Measurements from ENCODE around the gene BANP. TPM values are rescaled to one million over a fixed set of nuclear protein-coding genes. Genes with fewer than 3 reads are reported as not detected.
"Not testable (repeated sequence)": the region's sequence is repeated elsewhere in the genome, so short reads cannot be mapped to it uniquely, and the experiment has no call there.

The BANP gene
- total RNA-seq, 1 donor from 2014 or later = 28.2 TPM

DNA sequence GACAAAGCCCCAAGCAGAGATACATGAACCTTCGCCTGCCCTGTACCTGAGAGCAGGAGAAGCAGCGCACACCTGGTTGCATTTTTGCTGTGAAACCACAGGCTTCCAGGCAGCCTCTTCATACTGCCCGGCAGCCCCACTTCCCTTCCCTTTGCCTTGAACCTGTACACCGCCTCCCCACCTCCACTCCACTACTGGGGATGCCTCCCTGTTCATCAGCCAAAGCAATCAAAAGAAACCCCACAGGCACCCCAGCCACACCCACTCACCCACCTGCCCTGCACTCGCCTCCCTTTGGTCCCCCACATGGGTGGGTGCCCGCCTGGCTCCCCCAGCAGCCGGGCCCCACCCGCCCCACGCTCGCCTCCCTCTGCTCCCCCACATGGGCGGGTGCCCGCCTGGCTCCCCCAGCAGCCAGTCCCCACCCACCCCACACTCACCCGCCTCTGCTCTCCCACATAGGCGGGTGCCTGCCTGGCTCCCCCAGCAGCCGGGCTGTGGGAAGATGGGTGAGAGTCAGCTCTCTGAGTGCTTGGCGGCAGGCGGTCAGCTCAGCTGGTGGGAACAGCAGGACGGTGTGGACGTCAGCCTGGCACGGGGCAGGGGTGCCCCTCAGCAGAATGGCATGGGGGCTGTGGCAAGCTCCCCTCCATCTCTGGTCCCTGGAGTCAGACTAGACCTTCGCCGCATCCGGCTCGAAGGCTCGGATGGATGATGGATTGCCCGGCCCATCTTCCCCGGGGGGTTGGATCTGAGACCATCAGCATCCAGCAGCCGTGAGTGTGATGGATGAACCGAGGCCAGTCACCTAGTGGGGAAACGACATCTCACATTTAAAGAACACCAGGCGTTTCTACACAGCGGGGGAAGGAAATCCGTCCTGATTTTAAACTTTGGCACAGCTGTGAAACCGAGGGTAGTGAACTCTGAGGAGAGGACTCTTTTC, 135.6 kb downstream of the BANP start:
- Histone ChIP-seq H3K9me3 (ENCODE audit: control insufficient read depth in 3 of 3, low read length in 3 of 3) (no peaks in the 10 kb centered on the region), H3K36me3 (ENCODE audit: control insufficient read depth in 3 of 3, insufficient read depth in 3 of 3, low read length in 3 of 3) (peaks cover 0 to 7% (median 5%) of the 10 kb centered on the region in 3 donors), H3K4me3 (ENCODE audit: low read length in 3 of 3) (no peak overlapping the region), H3K27ac (ENCODE audit: low read depth, low read length) (no peak overlapping the region), H3K4me1 (ENCODE audit: control insufficient read depth in 3 of 3, insufficient read depth in 3 of 3, low read length in 3 of 3) (peaks cover 16 to 20% (median 17%) of the 10 kb centered on the region in 3 donors), H3K27me3 (ENCODE audit: control insufficient read depth in 3 of 3, insufficient read depth in 3 of 3, low read length in 3 of 3) (peaks cover 8 to 37% (median 17%) of the 10 kb centered on the region in 3 donors), H3K9ac (ENCODE audit: low read depth in 1 of 3, low read length in 3 of 3) (no peak overlapping the region)

DNA sequence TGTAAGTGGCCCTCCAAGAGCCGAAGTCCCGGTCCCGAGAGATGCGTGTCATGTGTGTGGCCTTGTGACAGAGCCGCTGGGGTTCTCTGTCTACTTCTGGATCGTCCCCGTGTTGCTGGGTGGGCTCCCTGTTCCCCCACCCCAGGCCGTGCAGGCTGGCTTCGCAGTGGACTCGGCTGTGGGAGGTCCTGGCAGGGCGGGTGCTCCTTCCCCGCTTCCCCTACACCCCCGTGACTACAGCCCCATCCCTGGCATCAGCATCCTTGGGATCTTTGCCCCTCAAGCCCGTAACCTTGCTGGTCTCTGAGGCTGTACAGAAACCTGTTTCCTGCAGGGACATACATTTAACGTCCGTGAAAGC, 136.3 kb downstream of the BANP start:
- H3K27ac ChIP-seq (ENCODE audit: low read depth, low read length) = no peak overlapping the region
- no peaks in the 10 kb centered on the region for H3K9me3 ChIP-seq (ENCODE audit: control insufficient read depth in 3 of 3, low read length in 3 of 3)
- H3K4me1 ChIP-seq (ENCODE audit: control insufficient read depth in 3 of 3, insufficient read depth in 3 of 3, low read length in 3 of 3) = peaks cover 16 to 20% (median 17%) of the 10 kb centered on the region in 3 donors
- peaks cover 8 to 40% (median 17%) of the 10 kb centered on the region in 3 donors for H3K27me3 ChIP-seq (ENCODE audit: control insufficient read depth in 3 of 3, insufficient read depth in 3 of 3, low read length in 3 of 3)
- H3K36me3 ChIP-seq (ENCODE audit: control insufficient read depth in 3 of 3, insufficient read depth in 3 of 3, low read length in 3 of 3) = peaks cover 0 to 4% (median 4%) of the 10 kb centered on the region in 3 donors
- H3K9ac ChIP-seq (ENCODE audit: low read depth in 1 of 3, low read length in 3 of 3) = no peak overlapping the region
- H3K4me3 ChIP-seq (ENCODE audit: low read length in 3 of 3) = no peak overlapping the region

DNA sequence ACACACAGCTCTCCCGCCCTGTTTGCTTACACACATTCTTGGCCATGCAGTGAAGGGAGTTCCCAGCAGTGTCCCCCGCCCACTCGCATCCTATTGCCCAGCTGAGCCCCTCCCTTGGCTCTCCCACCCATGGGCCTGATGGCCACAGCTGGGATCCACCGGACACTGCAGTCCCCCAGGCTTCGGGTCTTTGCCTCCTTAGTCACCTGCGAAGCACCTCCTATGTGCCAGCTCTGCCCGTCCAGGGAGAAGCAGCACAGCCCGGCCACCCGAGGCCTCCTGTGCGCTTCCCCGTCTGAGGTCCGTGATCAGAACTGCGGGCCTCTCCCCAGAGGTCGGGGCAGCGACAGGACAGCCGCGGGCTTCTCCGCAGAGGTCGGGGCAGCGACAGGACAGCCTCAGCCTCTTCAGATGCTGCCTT, 136.9 kb downstream of the BANP start:
- H3K27me3 ChIP-seq (ENCODE audit: control insufficient read depth in 3 of 3, insufficient read depth in 3 of 3, low read length in 3 of 3) = peaks cover 8 to 40% (median 17%) of the 10 kb centered on the region in 3 donors
- no peaks in the 10 kb centered on the region for H3K36me3 ChIP-seq (ENCODE audit: control insufficient read depth in 3 of 3, insufficient read depth in 3 of 3, low read length in 3 of 3)
- peaks cover 16 to 20% (median 17%) of the 10 kb centered on the region in 3 donors for H3K4me1 ChIP-seq (ENCODE audit: control insufficient read depth in 3 of 3, insufficient read depth in 3 of 3, low read length in 3 of 3)
- no peak overlapping the region for H3K9ac ChIP-seq (ENCODE audit: low read depth in 1 of 3, low read length in 3 of 3)
- no peak overlapping the region for H3K4me3 ChIP-seq (ENCODE audit: low read length in 3 of 3)
- H3K27ac ChIP-seq (ENCODE audit: low read depth, low read length) = no peak overlapping the region
- H3K9me3 ChIP-seq (ENCODE audit: control insufficient read depth in 3 of 3, low read length in 3 of 3) = no peaks in the 10 kb centered on the region

DNA sequence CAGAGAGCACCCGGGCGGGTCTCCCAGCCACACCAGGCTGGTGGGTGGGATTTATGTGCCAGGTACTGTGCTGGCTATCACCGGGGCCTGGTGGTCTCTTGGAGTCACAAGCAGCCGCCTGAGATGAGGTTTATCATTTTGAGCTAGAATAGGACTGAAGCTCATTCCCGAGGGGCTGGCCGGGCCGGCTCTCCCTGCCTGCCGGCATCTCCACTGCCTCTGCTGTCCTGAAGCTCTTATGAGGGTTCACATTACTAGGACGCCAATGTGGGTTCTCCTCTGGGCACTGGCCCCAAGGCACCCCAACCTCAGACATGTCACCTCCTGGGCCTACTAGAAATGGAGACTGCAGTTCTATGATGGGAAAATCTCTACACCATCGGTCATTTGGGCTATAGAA, 137.4 kb downstream of the BANP start:
- not testable (repeated sequence) for H3K36me3 ChIP-seq (ENCODE audit: control insufficient read depth in 3 of 3, insufficient read depth in 3 of 3, low read length in 3 of 3); H3K9ac ChIP-seq (ENCODE audit: low read depth in 1 of 3, low read length in 3 of 3); H3K9me3 ChIP-seq (ENCODE audit: control insufficient read depth in 3 of 3, low read length in 3 of 3); H3K4me3 ChIP-seq (ENCODE audit: low read length in 3 of 3); H3K27ac ChIP-seq (ENCODE audit: low read depth, low read length)
- Histone ChIP-seq H3K4me1 (ENCODE audit: control insufficient read depth in 3 of 3, insufficient read depth in 3 of 3, low read length in 3 of 3) (peaks cover 16 to 20% (median 17%) of the 10 kb centered on the region in 3 donors), H3K27me3 (ENCODE audit: control insufficient read depth in 3 of 3, insufficient read depth in 3 of 3, low read length in 3 of 3) (peaks cover 8 to 40% (median 17%) of the 10 kb centered on the region in 3 donors)

DNA sequence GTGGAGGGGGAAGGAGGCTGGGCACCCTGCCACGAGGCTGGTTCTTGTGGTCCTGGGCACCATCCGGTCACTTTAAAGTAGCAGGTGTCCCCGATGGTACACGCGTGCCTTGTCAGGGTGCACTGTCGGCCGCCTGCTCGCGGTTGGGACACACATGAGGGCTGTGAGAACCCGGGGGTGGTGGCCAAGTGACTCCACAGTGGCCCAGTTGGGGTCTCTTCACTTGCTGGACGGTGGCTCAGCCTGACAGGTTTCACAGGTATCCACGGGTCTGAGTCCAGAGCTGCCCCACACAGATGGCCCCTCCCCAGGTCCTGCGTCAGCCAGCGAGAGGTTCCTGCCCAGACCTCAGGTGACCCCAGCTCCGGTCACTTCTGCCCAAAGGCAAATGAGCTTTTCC, 137.8 kb downstream of the BANP start:
- H3K27ac ChIP-seq (ENCODE audit: low read depth, low read length); H3K36me3 ChIP-seq (ENCODE audit: control insufficient read depth in 3 of 3, insufficient read depth in 3 of 3, low read length in 3 of 3); H3K4me3 ChIP-seq (ENCODE audit: low read length in 3 of 3); H3K9me3 ChIP-seq (ENCODE audit: control insufficient read depth in 3 of 3, low read length in 3 of 3); H3K9ac ChIP-seq (ENCODE audit: low read depth in 1 of 3, low read length in 3 of 3): not testable (repeated sequence)
- Histone ChIP-seq H3K27me3 (ENCODE audit: control insufficient read depth in 3 of 3, insufficient read depth in 3 of 3, low read length in 3 of 3) (peaks cover 10 to 42% (median 17%) of the 10 kb centered on the region in 3 donors), H3K4me1 (ENCODE audit: control insufficient read depth in 3 of 3, insufficient read depth in 3 of 3, low read length in 3 of 3) (peaks cover 16 to 20% (median 17%) of the 10 kb centered on the region in 3 donors)

DNA sequence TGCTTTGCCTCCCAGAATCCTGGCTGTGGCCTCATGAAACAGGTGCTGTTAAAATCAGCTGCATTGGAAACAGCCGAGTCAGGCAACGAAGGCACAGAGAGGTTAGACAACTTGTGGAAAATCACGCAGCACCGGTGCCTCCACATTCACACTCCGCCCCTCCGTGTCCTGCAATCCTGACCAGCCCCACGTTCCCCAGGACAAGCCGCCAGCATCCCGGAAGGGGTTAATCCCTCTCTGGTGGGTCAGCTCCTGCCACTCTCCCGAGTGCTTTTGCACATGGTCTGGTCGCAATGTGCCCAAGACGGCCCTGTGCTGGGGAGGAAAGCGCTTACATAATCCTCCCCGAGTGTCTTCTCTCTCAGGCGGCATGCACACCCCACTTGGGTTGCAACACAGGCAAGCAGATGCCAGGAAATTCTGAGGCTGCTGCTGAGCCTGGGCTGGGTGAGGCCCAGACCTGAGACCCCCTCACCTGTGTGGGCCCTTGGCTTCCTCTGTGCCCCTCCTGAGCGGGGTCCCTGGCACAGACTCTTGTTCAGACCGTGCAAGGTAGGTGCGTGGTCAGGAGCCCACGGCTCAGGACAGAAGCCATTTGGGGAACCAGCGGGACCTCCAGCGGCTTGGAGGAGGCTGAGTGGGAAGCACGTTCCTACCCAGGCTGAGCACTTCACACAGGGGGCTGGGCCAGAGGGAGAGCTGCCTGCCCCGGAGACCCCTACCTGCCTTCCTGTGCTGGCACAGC, 138.6 kb downstream of the BANP start:
- not testable (repeated sequence) for H3K9me3 ChIP-seq (ENCODE audit: control insufficient read depth in 3 of 3, low read length in 3 of 3); H3K36me3 ChIP-seq (ENCODE audit: control insufficient read depth in 3 of 3, insufficient read depth in 3 of 3, low read length in 3 of 3); H3K4me3 ChIP-seq (ENCODE audit: low read length in 3 of 3); H3K27ac ChIP-seq (ENCODE audit: low read depth, low read length)
- Histone ChIP-seq H3K9ac (ENCODE audit: low read depth in 1 of 3, low read length in 3 of 3) (peak overlapping the region in 1 of 3 donors; percentile 1), H3K27me3 (ENCODE audit: control insufficient read depth in 3 of 3, insufficient read depth in 3 of 3, low read length in 3 of 3) (peaks cover 12 to 47% (median 17%) of the 10 kb centered on the region in 3 donors), H3K4me1 (ENCODE audit: control insufficient read depth in 3 of 3, insufficient read depth in 3 of 3, low read length in 3 of 3) (peaks cover 16 to 20% (median 17%) of the 10 kb centered on the region in 3 donors)

DNA sequence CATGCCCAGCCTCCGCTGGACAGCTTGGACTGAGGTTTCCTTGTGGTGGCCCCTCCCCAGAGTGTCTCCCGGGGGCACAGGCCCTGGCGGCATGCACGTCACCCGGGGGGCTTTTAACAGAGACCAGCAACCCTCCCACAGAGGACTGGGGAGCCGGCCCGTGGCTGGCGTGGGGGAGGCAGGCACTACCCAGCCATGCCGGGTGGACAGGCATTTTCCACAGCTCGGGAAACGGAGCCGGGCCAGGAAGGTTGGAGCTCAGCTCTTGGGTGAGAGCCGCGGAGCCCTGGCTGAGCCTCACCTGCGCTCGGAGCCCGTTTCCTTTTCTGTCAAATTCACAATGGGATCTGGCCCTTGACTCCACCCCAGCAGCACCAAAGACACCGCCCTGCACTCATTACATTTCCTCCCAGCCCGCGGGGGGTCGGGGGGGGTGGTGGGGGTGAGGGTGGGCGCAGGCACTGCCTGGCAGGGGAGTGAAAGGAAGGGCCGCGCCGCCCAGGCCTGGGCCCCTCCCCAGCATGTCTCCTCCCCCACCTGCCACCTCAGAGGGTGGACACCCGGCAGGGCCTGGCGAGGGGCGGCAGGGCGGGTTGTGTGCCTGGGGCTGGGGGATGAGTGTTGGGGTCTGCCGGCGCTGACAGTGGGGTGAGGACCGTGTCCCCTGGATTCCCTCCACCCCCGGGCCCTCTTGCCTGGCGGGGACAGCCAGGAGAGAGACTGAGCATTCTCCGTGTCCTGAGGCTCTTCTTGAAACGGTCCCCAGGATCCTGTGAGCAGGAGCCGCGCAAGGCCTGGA, 139.3 kb downstream of the BANP start:
- not testable (repeated sequence) for H3K27ac ChIP-seq (ENCODE audit: low read depth, low read length); H3K4me3 ChIP-seq (ENCODE audit: low read length in 3 of 3); H3K36me3 ChIP-seq (ENCODE audit: control insufficient read depth in 3 of 3, insufficient read depth in 3 of 3, low read length in 3 of 3); H3K9ac ChIP-seq (ENCODE audit: low read depth in 1 of 3, low read length in 3 of 3); H3K9me3 ChIP-seq (ENCODE audit: control insufficient read depth in 3 of 3, low read length in 3 of 3)
- peaks cover 12 to 49% (median 17%) of the 10 kb centered on the region in 3 donors for H3K27me3 ChIP-seq (ENCODE audit: control insufficient read depth in 3 of 3, insufficient read depth in 3 of 3, low read length in 3 of 3)
- H3K4me1 ChIP-seq (ENCODE audit: control insufficient read depth in 3 of 3, insufficient read depth in 3 of 3, low read length in 3 of 3) = peaks cover 16 to 20% (median 17%) of the 10 kb centered on the region in 3 donors

DNA sequence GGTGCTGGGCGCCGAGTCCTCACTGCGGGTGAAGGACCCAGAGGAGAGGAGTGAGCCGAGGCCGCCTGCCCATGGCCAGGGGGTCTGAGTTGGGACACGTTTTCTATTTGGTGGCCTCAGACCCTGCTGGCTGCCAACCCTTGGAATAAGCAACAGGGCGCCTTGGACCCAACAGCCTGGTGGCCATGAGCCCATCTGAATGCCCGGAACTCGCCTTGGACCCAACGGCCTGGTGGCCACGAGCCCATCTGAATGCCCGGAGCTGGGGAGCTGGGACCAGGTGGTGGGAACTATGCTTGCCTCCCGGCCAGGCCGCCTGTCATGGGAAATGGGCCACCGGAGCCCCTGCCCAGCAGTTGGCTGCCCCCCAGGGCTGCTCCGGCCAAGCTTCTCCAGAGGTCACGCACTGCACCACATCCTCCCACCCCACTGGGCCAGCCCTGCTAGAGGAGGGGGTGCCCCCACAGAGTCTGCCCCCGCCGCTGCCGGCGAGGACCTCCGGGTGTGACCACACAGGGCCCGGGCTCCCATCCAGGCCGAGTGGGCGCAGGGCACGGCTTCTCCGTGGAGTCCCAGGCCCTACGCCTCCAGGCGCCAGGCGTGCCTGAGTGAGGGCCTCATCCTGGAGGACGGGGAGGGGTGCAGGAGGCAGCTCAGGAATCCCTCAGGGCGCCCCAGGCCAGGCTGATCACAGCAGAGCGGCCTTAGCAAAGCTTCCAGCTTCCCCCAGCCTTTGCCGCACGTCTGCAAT, 140.2 kb downstream of the BANP start:
- H3K36me3 ChIP-seq (ENCODE audit: control insufficient read depth in 3 of 3, insufficient read depth in 3 of 3, low read length in 3 of 3); H3K9ac ChIP-seq (ENCODE audit: low read depth in 1 of 3, low read length in 3 of 3); H3K27ac ChIP-seq (ENCODE audit: low read depth, low read length); H3K4me3 ChIP-seq (ENCODE audit: low read length in 3 of 3); H3K9me3 ChIP-seq (ENCODE audit: control insufficient read depth in 3 of 3, low read length in 3 of 3): not testable (repeated sequence)
- Histone ChIP-seq H3K27me3 (ENCODE audit: control insufficient read depth in 3 of 3, insufficient read depth in 3 of 3, low read length in 3 of 3) (peaks cover 12 to 46% (median 17%) of the 10 kb centered on the region in 3 donors), H3K4me1 (ENCODE audit: control insufficient read depth in 3 of 3, insufficient read depth in 3 of 3, low read length in 3 of 3) (peaks cover 16 to 20% (median 17%) of the 10 kb centered on the region in 3 donors)

DNA sequence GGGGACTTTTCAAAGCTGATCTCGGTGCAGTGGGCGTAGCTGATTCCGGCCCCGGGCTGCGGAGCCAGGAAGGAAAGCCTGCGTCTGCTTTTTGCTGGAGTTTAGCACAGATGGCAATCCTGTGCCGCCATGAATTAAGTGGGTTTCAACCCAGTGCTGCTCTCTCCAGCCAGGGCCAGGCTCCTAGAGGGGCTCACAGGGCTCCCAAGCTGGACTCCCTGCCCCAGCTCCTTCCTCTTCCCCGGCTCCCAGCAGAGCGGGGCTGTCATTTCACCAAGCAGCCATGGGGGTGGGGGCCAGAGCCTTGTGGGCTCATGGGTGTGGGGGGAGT, 140.7 kb downstream of the BANP start:
- H3K4me1 ChIP-seq (ENCODE audit: control insufficient read depth in 3 of 3, insufficient read depth in 3 of 3, low read length in 3 of 3) = peaks cover 16 to 20% (median 17%) of the 10 kb centered on the region in 3 donors
- H3K36me3 ChIP-seq (ENCODE audit: control insufficient read depth in 3 of 3, insufficient read depth in 3 of 3, low read length in 3 of 3); H3K9ac ChIP-seq (ENCODE audit: low read depth in 1 of 3, low read length in 3 of 3); H3K9me3 ChIP-seq (ENCODE audit: control insufficient read depth in 3 of 3, low read length in 3 of 3); H3K4me3 ChIP-seq (ENCODE audit: low read length in 3 of 3); H3K27ac ChIP-seq (ENCODE audit: low read depth, low read length): not testable (repeated sequence)
- H3K27me3 ChIP-seq (ENCODE audit: control insufficient read depth in 3 of 3, insufficient read depth in 3 of 3, low read length in 3 of 3) = peaks cover 12 to 45% (median 16%) of the 10 kb centered on the region in 3 donors
